SK-N-MC (cell line): ENCODE results near the gene PRSS27.

Source experiments
- EZH2 ChIP-seq: fragments of 200-600 bp; sonication (generic); IDR thresholded peaks from one replicate; pipeline ENCODE4 v1.6.1; 2017; ENCODE audit warnings: antibody characterized with exemption
- FOXP2 ChIP-seq: optimal IDR thresholded peaks from 2 replicates; pipeline ENCODE3; 2011; ENCODE audit warnings: mild to moderate bottlenecking, moderate library complexity; ENCODE audit not compliant: insufficient read depth; ENCODE audit errors: extremely low read length, control extremely low read depth
- POLR2AphosphoS5 ChIP-seq: IDR thresholded peaks from 2 replicates; pipeline ENCODE4 v1.6.1; 2012; ENCODE audit warnings: mild to moderate bottlenecking, low read depth, low read length, borderline replicate concordance

DNA sequence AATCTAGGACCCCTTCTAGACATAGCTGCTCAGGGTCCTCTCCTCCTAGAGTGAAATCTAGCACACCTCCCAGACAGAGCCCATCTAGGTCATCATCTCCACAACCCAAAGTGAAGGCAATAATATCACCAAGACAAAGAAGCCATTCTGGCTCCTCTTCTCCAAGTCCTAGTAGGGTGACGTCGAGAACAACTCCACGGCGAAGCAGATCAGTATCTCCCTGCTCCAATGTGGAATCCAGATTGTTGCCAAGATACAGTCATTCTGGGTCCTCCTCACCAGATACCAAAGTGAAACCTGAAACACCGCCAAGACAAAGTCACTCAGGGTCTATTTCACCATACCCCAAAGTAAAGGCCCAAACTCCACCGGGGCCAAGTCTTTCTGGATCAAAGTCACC, 43.1 kb upstream of the PRSS27 start:
- TF ChIP-seq EZH2 (no peak), POLR2AphosphoS5 (no peak), FOXP2 (no peak)
